ENCODE results near the gene SPATA20. TPM values are rescaled to one million over a fixed set of nuclear protein-coding genes. Genes with fewer than 3 reads are reported as not detected.

Gene SPATA20
- total and polyA plus RNA-seq, 4 donors, result 15.6 to 42.4 (median 19.6) TPM

DNA sequence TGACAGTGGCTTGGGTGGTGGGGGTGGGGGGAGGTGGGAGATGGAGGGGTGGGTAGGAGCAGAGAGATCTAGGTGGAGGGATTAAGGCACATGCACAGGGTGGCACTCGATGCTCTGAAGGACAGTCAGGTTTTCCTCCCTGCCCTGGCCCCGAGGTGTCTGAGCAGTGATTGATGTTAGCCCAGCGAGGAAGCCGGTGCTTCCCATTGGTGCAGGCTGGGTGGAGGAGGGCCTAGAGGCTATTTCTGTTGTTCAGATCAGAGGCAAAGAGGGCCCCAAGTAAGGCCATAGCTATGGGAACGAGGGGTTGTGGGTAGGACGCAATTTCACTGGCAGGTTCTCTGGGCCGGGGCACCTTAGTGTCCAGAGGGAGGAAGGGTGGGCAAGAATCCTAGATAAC lies 36.7 kb downstream of the SPATA20 start:
- no peak overlapping the region for H3K27ac ChIP-seq (ENCODE audit: low read depth in 1 of 2, low read length in 2 of 2)
- 74% methylated on average over 7 of the region's 7 CpGs for WGBS
- no peaks in the 10 kb centered on the region for H3K4me1 ChIP-seq (ENCODE audit: control insufficient read depth in 4 of 4, insufficient read depth in 4 of 4, low read length in 3 of 4)
- no peaks in the 10 kb centered on the region for H3K9me3 ChIP-seq (ENCODE audit: control insufficient read depth in 4 of 4, low read length in 3 of 4)
- no peak overlapping the region for H3K4me3 ChIP-seq (ENCODE audit: low read depth in 1 of 3, low read length in 3 of 3)
- TF ChIP-seq, protein P1, sequence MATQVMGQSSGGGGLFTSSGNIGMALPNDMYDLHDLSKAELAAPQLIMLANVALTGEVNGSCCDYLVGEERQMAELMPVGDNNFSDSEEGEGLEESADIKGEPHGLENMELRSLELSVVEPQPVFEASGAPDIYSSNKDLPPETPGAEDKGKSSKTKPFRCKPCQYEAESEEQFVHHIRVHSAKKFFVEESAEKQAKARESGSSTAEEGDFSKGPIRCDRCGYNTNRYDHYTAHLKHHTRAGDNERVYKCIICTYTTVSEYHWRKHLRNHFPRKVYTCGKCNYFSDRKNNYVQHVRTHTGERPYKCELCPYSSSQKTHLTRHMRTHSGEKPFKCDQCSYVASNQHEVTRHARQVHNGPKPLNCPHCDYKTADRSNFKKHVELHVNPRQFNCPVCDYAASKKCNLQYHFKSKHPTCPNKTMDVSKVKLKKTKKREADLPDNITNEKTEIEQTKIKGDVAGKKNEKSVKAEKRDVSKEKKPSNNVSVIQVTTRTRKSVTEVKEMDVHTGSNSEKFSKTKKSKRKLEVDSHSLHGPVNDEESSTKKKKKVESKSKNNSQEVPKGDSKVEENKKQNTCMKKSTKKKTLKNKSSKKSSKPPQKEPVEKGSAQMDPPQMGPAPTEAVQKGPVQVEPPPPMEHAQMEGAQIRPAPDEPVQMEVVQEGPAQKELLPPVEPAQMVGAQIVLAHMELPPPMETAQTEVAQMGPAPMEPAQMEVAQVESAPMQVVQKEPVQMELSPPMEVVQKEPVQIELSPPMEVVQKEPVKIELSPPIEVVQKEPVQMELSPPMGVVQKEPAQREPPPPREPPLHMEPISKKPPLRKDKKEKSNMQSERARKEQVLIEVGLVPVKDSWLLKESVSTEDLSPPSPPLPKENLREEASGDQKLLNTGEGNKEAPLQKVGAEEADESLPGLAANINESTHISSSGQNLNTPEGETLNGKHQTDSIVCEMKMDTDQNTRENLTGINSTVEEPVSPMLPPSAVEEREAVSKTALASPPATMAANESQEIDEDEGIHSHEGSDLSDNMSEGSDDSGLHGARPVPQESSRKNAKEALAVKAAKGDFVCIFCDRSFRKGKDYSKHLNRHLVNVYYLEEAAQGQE (IDR thresholded peaks at IDR 0.05), result no peak
- TF ChIP-seq SP1 (IDR thresholded peaks at IDR 0.05), result no peak
- no peak for TF ChIP-seq NR2F2 (IDR thresholded peaks at IDR 0.05)
- no peak for DNase-seq (ENCODE audit: low spot score)
- no peaks in the 10 kb centered on the region for H3K36me3 ChIP-seq (ENCODE audit: control insufficient read depth in 4 of 4, insufficient read depth in 3 of 4, low read depth in 1 of 4, low read length in 3 of 4)
- no peak overlapping the region for H3K9ac ChIP-seq (ENCODE audit: low read depth in 1 of 2, low read length in 2 of 2)
- no peaks in the 10 kb centered on the region for H3K27me3 ChIP-seq (ENCODE audit: control insufficient read depth in 4 of 4, insufficient read depth in 4 of 4, low read length in 3 of 4)

- no peak for DNase-seq (ENCODE audit: low spot score)
- no peak overlapping the region for H3K9ac ChIP-seq (ENCODE audit: low read depth in 1 of 2, low read length in 2 of 2)
Measured at GRCh38 chr17:50584116-50584515, 37.1 kb downstream of the SPATA20 start.

More at GRCh38 chr17:50584116-50584515, 37.1 kb downstream of the SPATA20 start:
- TF ChIP-seq RXRA (IDR thresholded peaks at IDR 0.05), result no peak
- TF ChIP-seq GABPA (IDR thresholded peaks at IDR 0.05 in 1 of 2, conservative IDR thresholded peaks at IDR 0.05 in 1 of 2), result no peak
- no peak for TF ChIP-seq FOXA1 (IDR thresholded peaks at IDR 0.05)
- TF ChIP-seq, protein P2, sequence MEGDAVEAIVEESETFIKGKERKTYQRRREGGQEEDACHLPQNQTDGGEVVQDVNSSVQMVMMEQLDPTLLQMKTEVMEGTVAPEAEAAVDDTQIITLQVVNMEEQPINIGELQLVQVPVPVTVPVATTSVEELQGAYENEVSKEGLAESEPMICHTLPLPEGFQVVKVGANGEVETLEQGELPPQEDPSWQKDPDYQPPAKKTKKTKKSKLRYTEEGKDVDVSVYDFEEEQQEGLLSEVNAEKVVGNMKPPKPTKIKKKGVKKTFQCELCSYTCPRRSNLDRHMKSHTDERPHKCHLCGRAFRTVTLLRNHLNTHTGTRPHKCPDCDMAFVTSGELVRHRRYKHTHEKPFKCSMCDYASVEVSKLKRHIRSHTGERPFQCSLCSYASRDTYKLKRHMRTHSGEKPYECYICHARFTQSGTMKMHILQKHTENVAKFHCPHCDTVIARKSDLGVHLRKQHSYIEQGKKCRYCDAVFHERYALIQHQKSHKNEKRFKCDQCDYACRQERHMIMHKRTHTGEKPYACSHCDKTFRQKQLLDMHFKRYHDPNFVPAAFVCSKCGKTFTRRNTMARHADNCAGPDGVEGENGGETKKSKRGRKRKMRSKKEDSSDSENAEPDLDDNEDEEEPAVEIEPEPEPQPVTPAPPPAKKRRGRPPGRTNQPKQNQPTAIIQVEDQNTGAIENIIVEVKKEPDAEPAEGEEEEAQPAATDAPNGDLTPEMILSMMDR (IDR thresholded peaks at IDR 0.05; ENCODE audit: low read depth, low read length, missing input control), result no peak
- no peak for TF ChIP-seq TAF1 (conservative IDR thresholded peaks at IDR 0.05)
- TF ChIP-seq EGR1 (IDR thresholded peaks at IDR 0.05; ENCODE audit: low read depth in 2 of 2), result no peak
- TF ChIP-seq HNF4A (conservative IDR thresholded peaks at IDR 0.05), result no peak
- TF ChIP-seq, protein P3, sequence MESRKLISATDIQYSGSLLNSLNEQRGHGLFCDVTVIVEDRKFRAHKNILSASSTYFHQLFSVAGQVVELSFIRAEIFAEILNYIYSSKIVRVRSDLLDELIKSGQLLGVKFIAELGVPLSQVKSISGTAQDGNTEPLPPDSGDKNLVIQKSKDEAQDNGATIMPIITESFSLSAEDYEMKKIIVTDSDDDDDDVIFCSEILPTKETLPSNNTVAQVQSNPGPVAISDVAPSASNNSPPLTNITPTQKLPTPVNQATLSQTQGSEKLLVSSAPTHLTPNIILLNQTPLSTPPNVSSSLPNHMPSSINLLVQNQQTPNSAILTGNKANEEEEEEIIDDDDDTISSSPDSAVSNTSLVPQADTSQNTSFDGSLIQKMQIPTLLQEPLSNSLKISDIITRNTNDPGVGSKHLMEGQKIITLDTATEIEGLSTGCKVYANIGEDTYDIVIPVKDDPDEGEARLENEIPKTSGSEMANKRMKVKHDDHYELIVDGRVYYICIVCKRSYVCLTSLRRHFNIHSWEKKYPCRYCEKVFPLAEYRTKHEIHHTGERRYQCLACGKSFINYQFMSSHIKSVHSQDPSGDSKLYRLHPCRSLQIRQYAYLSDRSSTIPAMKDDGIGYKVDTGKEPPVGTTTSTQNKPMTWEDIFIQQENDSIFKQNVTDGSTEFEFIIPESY (IDR thresholded peaks at IDR 0.05), result no peak
- TF ChIP-seq, protein P1 (IDR thresholded peaks at IDR 0.05), result no peak
- TF ChIP-seq, protein P4, sequence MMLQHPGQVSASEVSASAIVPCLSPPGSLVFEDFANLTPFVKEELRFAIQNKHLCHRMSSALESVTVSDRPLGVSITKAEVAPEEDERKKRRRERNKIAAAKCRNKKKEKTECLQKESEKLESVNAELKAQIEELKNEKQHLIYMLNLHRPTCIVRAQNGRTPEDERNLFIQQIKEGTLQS (IDR thresholded peaks at IDR 0.05), result no peak
- TF ChIP-seq RAD21 (IDR thresholded peaks at IDR 0.05), result no peak
- no peak for TF ChIP-seq HNF4G (IDR thresholded peaks at IDR 0.05)
- TF ChIP-seq, protein P5, sequence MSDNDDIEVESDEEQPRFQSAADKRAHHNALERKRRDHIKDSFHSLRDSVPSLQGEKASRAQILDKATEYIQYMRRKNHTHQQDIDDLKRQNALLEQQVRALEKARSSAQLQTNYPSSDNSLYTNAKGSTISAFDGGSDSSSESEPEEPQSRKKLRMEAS (IDR thresholded peaks at IDR 0.05), result no peak
- TF ChIP-seq SP1 (IDR thresholded peaks at IDR 0.05), result no peak
- TF ChIP-seq FOXA2 (IDR thresholded peaks at IDR 0.05), result no peak
- no peak for TF ChIP-seq JUND (IDR thresholded peaks at IDR 0.05)
- TF ChIP-seq NR2F2 (IDR thresholded peaks at IDR 0.05), result no peak
- no peak for TF ChIP-seq YY1 (IDR thresholded peaks at IDR 0.05)
- no peak overlapping the region for H3K4me3 ChIP-seq (ENCODE audit: low read depth in 1 of 3, low read length in 3 of 3)
- 78% methylated on average over 4 of the region's 4 CpGs for WGBS
- H3K9me3 ChIP-seq (ENCODE audit: control insufficient read depth in 4 of 4, low read length in 3 of 4), result no peaks in the 10 kb centered on the region
- H3K27ac ChIP-seq (ENCODE audit: low read depth in 1 of 2, low read length in 2 of 2), result no peak overlapping the region
- no peaks in the 10 kb centered on the region for H3K36me3 ChIP-seq (ENCODE audit: control insufficient read depth in 4 of 4, insufficient read depth in 3 of 4, low read depth in 1 of 4, low read length in 3 of 4)
- H3K4me1 ChIP-seq (ENCODE audit: control insufficient read depth in 4 of 4, insufficient read depth in 4 of 4, low read length in 3 of 4), result peaks cover 0 to 3% (median under 1%) of the 10 kb centered on the region in 4 donors
- no peaks in the 10 kb centered on the region for H3K27me3 ChIP-seq (ENCODE audit: control insufficient read depth in 4 of 4, insufficient read depth in 4 of 4, low read length in 3 of 4)
